RWPE2 (cell line): ENCODE results near the gene KRTAP12-1.

Source experiments
- ATAC-seq: fragments of 200-7000 bp; cut with Tn5 transposase; 3 replicates; pipeline ENCODE4 v1.9.1; 2021; ENCODE audit warnings: low read depth
- DNase-seq: peaks from one replicate; pipeline ENCODE4 v3.0.0-alpha.2; 2020; ENCODE audit warnings: low spot score
- H3K27ac ChIP-seq: fragments of 450-650 bp; 2 replicates; pipeline ENCODE4 v1.5.1; 2017; ENCODE audit warnings: mild to moderate bottlenecking; ENCODE audit not compliant: poor library complexity, severe bottlenecking
- H3K27me3 ChIP-seq: fragments of 250-450 bp; sonication (Bioruptor Pico); 2 replicates; pipeline ENCODE4 v1.5.1; 2021; ENCODE audit warnings: mild to moderate bottlenecking, moderate library complexity; ENCODE audit not compliant: insufficient read depth, poor library complexity, severe bottlenecking
- H3K36me3 ChIP-seq: fragments of 250-450 bp; sonication (Bioruptor Pico); 2 replicates; pipeline ENCODE4 v1.5.1; 2020; ENCODE audit warnings: low read depth, mild to moderate bottlenecking, moderate library complexity
- H3K4me1 ChIP-seq: fragments of 250-450 bp; sonication (Bioruptor Pico); 2 replicates; pipeline ENCODE4 v1.5.1; 2021; ENCODE audit warnings: mild to moderate bottlenecking, moderate library complexity; ENCODE audit not compliant: insufficient read depth, poor library complexity, severe bottlenecking
- H3K4me3 ChIP-seq: fragments of 250-450 bp; sonication (Bioruptor Pico); 2 replicates; pipeline ENCODE4 v1.5.1; 2021; ENCODE audit warnings: mild to moderate bottlenecking, moderate library complexity; ENCODE audit not compliant: severe bottlenecking
- H3K9me3 ChIP-seq: fragments of 250-450 bp; sonication (Bioruptor Pico); 2 replicates; pipeline ENCODE4 v1.5.1; 2021; ENCODE audit warnings: mild to moderate bottlenecking, moderate library complexity; ENCODE audit not compliant: severe bottlenecking
- CTCF ChIP-seq: fragments of 450-650 bp; IDR thresholded peaks from one replicate; pipeline ENCODE4 v1.5.1; 2017; ENCODE audit warnings: mild to moderate bottlenecking, moderate library complexity; ENCODE audit not compliant: poor library complexity, severe bottlenecking

The KRTAP12-1 gene

GRCh38 chr21:44650973-44651675 is 30.8 kb downstream of the KRTAP12-1 start:
- DNase-seq (no peak), ATAC-seq (no peak)
- no peaks in the 10 kb centered on the region for H3K4me1 ChIP-seq
- H3K4me3 ChIP-seq = no peak overlapping the region
- peaks cover 6% of the 10 kb centered on the region for H3K27me3 ChIP-seq
- TF ChIP-seq CTCF = no peak
- H3K9me3 ChIP-seq = no peaks in the 10 kb centered on the region
- no peak overlapping the region for H3K27ac ChIP-seq
- H3K36me3 ChIP-seq = no peaks in the 10 kb centered on the region

- Histone ChIP-seq H3K27ac (no peak overlapping the region), H3K4me1 (no peaks in the 10 kb centered on the region), H3K27me3 (peaks cover 6% of the 10 kb centered on the region), H3K36me3 (no peaks in the 10 kb centered on the region), H3K4me3 (no peak overlapping the region), H3K9me3 (no peaks in the 10 kb centered on the region)
- DNase-seq = no peak
- no peak for ATAC-seq
- TF ChIP-seq CTCF = no peak
Measured at GRCh38 chr21:44650265-44650972, 31.5 kb downstream of the KRTAP12-1 start.

DNA sequence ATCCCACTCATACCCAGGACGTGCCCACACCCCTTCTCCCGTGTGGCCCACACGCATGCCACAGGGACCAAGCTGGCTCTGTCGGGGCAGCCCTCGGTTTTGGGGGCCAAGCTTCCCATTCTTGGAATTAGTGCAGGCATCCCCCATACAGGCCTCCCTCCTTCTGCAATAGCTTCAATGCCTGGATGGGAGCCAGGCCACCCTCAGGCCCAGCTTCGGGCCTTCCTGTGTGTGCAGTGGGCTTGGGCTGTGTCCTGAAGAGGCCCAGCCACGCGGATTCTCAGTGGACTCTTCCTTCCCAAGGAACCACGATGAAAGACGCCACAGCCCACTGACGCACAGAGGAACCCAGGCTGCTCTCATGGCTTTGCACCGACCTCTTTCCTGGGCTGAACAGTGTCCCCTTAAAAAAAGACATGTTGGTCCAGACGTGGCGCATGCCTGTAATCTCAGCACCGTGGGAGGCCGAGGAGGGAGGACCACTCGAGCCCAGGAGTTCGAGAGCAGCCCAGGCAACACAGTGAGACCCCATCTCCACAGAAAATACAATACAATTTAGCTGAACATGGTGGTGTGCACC is 32.4 kb downstream of the KRTAP12-1 start:
- no peak for TF ChIP-seq CTCF
- Histone ChIP-seq H3K4me3 (no peak overlapping the region), H3K27ac (no peak overlapping the region), H3K9me3 (no peaks in the 10 kb centered on the region), H3K36me3 (no peaks in the 10 kb centered on the region), H3K4me1 (no peaks in the 10 kb centered on the region), H3K27me3 (peaks cover 6% of the 10 kb centered on the region)
- DNase-seq (no peak), ATAC-seq (no peak)

DNA sequence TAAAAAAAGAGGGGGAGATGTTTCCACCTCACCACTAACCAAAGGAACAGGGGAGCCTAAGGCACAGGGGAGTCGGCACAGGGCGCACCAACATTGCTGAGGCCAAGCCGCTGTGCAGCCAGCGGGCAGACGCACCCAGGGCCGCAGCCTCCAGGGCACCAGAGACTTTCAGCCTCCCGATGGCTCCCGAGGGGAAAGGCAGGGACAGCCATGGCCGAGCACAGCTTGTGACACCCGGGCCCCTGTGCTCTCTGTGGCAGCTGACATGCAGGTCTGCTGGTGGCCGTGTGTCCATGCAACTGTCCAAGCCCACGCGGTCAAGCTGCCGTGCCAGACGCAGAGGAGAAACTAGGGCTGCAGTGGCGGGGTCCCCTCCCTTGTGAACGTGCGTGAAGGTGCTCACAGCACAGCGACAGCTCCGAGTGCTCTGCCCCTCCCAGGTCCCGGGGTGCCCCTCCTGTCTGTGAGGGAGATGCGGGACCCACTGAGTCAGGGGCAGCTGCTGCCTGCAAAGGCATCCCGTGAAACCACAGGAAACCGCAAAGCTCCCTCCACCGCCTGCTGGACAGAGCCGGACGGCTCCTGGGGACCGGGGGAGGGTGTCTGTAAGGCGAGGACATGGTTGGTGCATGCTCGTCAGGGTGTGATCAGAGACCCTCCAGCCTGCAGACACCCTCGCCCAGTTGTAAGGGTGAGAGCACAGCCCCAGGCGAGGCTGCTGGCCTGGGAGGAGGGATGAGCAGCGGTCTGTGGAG is 33.2 kb downstream of the KRTAP12-1 start:
- ATAC-seq (no peak), DNase-seq (no peak)
- no peaks in the 10 kb centered on the region for H3K4me1 ChIP-seq
- no peak overlapping the region for H3K4me3 ChIP-seq
- H3K9me3 ChIP-seq = no peaks in the 10 kb centered on the region
- no peaks in the 10 kb centered on the region for H3K27me3 ChIP-seq
- no peaks in the 10 kb centered on the region for H3K36me3 ChIP-seq
- H3K27ac ChIP-seq = no peak overlapping the region
- no peak for TF ChIP-seq CTCF
